Measurements from ENCODE around the gene WAC.

Gene WAC

DNA sequence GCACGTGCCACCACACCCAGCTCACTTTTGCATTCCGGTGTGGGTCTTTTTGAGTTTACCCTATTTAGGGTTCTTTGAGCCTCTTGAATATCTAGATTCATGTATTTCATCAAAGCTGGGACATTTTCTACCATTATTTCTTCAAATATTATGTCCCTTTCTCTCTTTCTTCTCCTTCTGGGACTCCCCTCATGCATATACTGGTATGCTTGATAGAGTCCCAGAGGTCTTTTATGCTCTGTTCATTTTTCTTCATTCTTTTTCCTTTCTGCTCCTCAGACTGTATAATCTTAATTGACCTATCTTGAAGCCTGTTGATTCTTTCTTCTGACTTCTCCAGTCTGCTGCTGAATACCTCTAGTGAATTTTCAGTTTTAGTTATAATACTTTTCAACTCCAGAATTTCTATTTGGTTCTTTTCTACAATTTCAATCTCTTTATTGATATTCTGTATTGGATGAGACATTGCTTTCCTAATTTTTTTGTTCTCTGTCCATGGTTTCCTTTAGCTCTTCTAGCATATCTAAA is 9.1 kb upstream of the WAC start:
- TF ChIP-seq, protein P1, sequence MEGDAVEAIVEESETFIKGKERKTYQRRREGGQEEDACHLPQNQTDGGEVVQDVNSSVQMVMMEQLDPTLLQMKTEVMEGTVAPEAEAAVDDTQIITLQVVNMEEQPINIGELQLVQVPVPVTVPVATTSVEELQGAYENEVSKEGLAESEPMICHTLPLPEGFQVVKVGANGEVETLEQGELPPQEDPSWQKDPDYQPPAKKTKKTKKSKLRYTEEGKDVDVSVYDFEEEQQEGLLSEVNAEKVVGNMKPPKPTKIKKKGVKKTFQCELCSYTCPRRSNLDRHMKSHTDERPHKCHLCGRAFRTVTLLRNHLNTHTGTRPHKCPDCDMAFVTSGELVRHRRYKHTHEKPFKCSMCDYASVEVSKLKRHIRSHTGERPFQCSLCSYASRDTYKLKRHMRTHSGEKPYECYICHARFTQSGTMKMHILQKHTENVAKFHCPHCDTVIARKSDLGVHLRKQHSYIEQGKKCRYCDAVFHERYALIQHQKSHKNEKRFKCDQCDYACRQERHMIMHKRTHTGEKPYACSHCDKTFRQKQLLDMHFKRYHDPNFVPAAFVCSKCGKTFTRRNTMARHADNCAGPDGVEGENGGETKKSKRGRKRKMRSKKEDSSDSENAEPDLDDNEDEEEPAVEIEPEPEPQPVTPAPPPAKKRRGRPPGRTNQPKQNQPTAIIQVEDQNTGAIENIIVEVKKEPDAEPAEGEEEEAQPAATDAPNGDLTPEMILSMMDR (IDR thresholded peaks at IDR 0.05; ENCODE audit: low read depth, low read length, missing control alignments) = no peak
- no peaks in the 10 kb centered on the region for H3K27me3 ChIP-seq (replicated peaks)
- no peak for DNase-seq
- no peak overlapping the region for H3K27ac ChIP-seq
- in situ Hi-C loops (cut with HindIII; ENCODE audit: low pct_ligation_motif_present, low sequenced_read_pairs) = no loop called here
- H3K4me3 ChIP-seq (ENCODE audit: low read depth, low read length) = no peak overlapping the region
- peaks cover 8% of the 10 kb centered on the region for H3K36me3 ChIP-seq (replicated peaks)

DNA sequence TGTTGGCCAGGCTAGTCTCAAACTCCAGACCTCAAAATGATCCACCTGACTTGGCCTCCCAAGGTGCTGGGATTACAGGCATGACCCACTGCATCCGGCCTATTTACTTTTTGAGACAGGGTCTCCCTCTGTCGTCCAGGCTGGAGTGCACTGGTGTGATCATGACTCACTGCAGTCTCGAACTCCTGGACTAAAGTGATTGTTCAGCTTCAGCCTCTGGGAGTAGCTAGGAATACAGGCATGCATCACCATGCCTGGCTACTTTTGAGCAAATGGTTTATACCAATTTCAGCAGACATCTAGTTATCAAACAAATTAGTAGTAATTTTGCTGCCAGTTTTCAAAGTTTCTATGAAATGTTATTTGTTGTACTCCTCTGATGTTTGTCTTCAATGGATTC is 2.2 kb upstream of the WAC start:
- peaks cover 2% of the 10 kb centered on the region for H3K36me3 ChIP-seq (replicated peaks)
- H3K27me3 ChIP-seq (replicated peaks) = no peaks in the 10 kb centered on the region
- H3K27ac ChIP-seq = no peak overlapping the region
- DNase-seq = no peak
- no peak overlapping the region for H3K4me3 ChIP-seq (ENCODE audit: low read depth, low read length)
- TF ChIP-seq, protein P1 (IDR thresholded peaks at IDR 0.05; ENCODE audit: low read depth, low read length, missing control alignments) = no peak
- in situ Hi-C loops (cut with HindIII; ENCODE audit: low pct_ligation_motif_present, low sequenced_read_pairs) = no loop called here

DNA sequence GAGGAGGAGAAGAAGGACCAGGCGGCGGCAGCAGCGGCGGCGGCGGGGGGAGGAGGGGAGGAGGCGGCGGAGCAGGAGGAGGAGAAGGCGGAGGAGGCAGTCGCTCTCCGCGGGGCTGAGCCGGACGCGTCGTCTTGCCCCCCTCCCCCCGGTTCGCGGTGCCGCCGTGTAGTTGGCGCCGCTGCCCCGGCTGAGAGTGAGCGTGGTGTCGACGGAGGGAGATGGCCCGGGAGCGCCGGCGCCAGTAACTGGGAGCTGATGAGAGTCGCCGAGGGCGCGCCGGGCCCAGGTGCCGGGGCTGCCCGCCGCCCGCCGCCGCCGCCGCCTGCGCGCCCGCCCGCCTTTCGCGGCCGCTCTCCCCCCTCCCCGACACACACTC is 257 bp downstream of the WAC start:
- peak overlapping the region; percentile 87 for H3K4me3 ChIP-seq (ENCODE audit: low read depth, low read length)

GRCh38 chr10:28533571-28534304 is 820 bp downstream of the WAC start:
- in situ Hi-C loops (cut with HindIII; ENCODE audit: low pct_ligation_motif_present, low sequenced_read_pairs) = no loop called here
- peaks cover 21% of the 10 kb centered on the region for H3K36me3 ChIP-seq (replicated peaks)
- H3K4me3 ChIP-seq (ENCODE audit: low read depth, low read length) = peak overlapping the region; percentile 87
- no peaks in the 10 kb centered on the region for H3K27me3 ChIP-seq (replicated peaks)
- peak; percentile 34 for DNase-seq
- peak overlapping the region; percentile 76 for H3K27ac ChIP-seq
- TF ChIP-seq, protein P1 (IDR thresholded peaks at IDR 0.05; ENCODE audit: low read depth, low read length, missing control alignments) = no peak

More for the DNA sequence above, 257 bp downstream of the WAC start:
- peaks cover 17% of the 10 kb centered on the region for H3K36me3 ChIP-seq (replicated peaks)
- in situ Hi-C loops (cut with HindIII; ENCODE audit: low pct_ligation_motif_present, low sequenced_read_pairs) = no loop called here
- H3K27me3 ChIP-seq (replicated peaks) = no peaks in the 10 kb centered on the region
- peak overlapping the region; percentile 99 for H3K27ac ChIP-seq
- TF ChIP-seq, protein P1 (IDR thresholded peaks at IDR 0.05; ENCODE audit: low read depth, low read length, missing control alignments) = no peak
- no peak for DNase-seq

DNA sequence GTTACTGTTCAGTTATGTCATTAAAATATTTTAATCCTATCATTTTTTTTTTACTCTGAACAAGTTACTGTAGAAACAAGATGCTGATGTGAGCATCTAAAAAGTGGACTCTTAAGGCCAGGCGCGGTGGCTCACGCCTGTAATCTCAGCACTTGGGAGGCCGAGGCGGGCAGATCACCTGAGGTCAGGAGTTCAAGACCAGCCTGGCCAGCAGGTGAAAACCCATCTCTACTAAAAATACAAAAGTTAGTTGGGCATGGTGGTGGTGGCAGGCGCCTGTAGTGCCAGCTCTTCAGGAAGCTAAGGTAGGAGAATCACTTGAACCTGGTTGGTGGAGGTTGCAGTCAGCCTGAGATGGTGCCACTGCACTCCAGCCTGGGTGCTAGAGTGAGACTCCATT is 2.9 kb downstream of the WAC start:
- DNase-seq = no peak
- Histone ChIP-seq H3K27ac (no peak overlapping the region), H3K4me3 (ENCODE audit: low read depth, low read length) (no peak overlapping the region), H3K27me3 (replicated peaks) (no peaks in the 10 kb centered on the region), H3K36me3 (replicated peaks) (peaks cover 30% of the 10 kb centered on the region)
- TF ChIP-seq, protein P1 (IDR thresholded peaks at IDR 0.05; ENCODE audit: low read depth, low read length, missing control alignments) = no peak
- in situ Hi-C loops (cut with HindIII; ENCODE audit: low pct_ligation_motif_present, low sequenced_read_pairs) = no loop called here
